Chondrocyte (in vitro differentiated cells): Measurements from ENCODE around the gene ASB9. TPM values are rescaled to one million over a fixed set of nuclear protein-coding genes. Genes with fewer than 3 reads are reported as not detected.

ENCODE experiments used
- DNase-seq: peaks from one replicate; pipeline ENCODE4 v3.0.0; 2021; ENCODE audit warnings: mixed read lengths, low spot score
- H3K27ac Mint-ChIP-seq: one replicate; pipeline ENCODE4 v1.8.0; 2021; ENCODE audit warnings: mild to moderate bottlenecking, moderate library complexity, mixed read lengths; ENCODE audit not compliant: unreplicated experiment
- H3K27me3 Mint-ChIP-seq: 2 replicates; pipeline ENCODE4 v1.8.0; 2021; ENCODE audit warnings: low read depth, mixed read lengths
- H3K36me3 Mint-ChIP-seq: 2 replicates; pipeline ENCODE4 v1.8.0; 2021; ENCODE audit warnings: low read depth, mixed read lengths
- H3K4me1 Mint-ChIP-seq: 2 replicates; pipeline ENCODE4 v1.8.0; 2021; ENCODE audit warnings: low read depth, mild to moderate bottlenecking, mixed read lengths
- H3K4me3 Mint-ChIP-seq: one replicate; pipeline ENCODE4 v1.8.0; 2021; ENCODE audit warnings: mild to moderate bottlenecking, moderate library complexity, mixed read lengths; ENCODE audit not compliant: unreplicated experiment
- H3K9me3 Mint-ChIP-seq: 2 replicates; pipeline ENCODE4 v1.8.0; 2021; ENCODE audit warnings: low read depth, mixed read lengths
- CTCF ChIP-seq: fragments of 200-600 bp; sonication (generic); IDR thresholded peaks from 2 replicates; pipeline ENCODE4 v1.5.0; 2021; ENCODE audit warnings: antibody characterized with exemption, mild to moderate bottlenecking, moderate library complexity
- total RNA-seq: library from RNA; stranded (reverse); gene quantifications from 3 replicates; pipeline ENCODE4 v1.2.1, GENCODE V29; 2021

ASB9 gene
- total RNA-seq, 1 donor from 2014 or later: not detected

GRCh38 chrX:15194146-15194545 is 75.7 kb downstream of the ASB9 start:
- no peak for TF ChIP-seq CTCF
- DNase-seq: no peak
- no peak overlapping the region for H3K4me3 Mint-ChIP-seq
- H3K4me1 Mint-ChIP-seq: no peaks in the 10 kb centered on the region
- H3K27ac Mint-ChIP-seq: no peak overlapping the region
- H3K27me3 Mint-ChIP-seq: no peaks in the 10 kb centered on the region
- H3K36me3 Mint-ChIP-seq: no peaks in the 10 kb centered on the region
- H3K9me3 Mint-ChIP-seq: no peaks in the 10 kb centered on the region

Other genes with a start within 250 kb of the ASB9 start
- not detected in 3 replicates for gene ASB11, start 45.6 kb upstream of the ASB9 start, total RNA-seq
- 7.1 to 8.2 TPM (median 8.2 TPM) in 3 replicates for gene PIGA, start 65.4 kb upstream of the ASB9 start, total RNA-seq
- gene VEGFD, start 114.3 kb upstream of the ASB9 start, total RNA-seq: 0.20 to 0.39 TPM in 2 of 3 replicates, not detected in the other
- 13.3 to 37.5 TPM (median 13.4 TPM) in 3 replicates for gene PIR, start 223.2 kb upstream of the ASB9 start, total RNA-seq
- not detected in 3 replicates for gene BMX, start 230.7 kb upstream of the ASB9 start, total RNA-seq